HEK293 (cell line): ENCODE results near the gene SCYL1.

Experiments used
- CTCF ChIA-PET: fragments of 350-600 bp; formaldehyde crosslinking; extraction: SDS; loops from one replicate; lab custom pipeline; 2021; ENCODE audit warnings: antibody characterized with exemption; lab: Yijun Ruan, JAX
- POLR2A ChIA-PET: fragments of 300-600 bp; formaldehyde crosslinking; extraction: SDS; loops from one replicate; lab custom pipeline; 2020; ENCODE audit warnings: antibody characterized with exemption, inconsistent platforms; lab: Yijun Ruan, JAX
- H3K27ac ChIP-seq: fragments of 200-500 bp; sonication (Bioruptor generic); 2 replicates; pipeline ENCODE4 v1.5.1; 2014; ENCODE audit warnings: low read depth, low read length, control low read depth, inconsistent platforms; ENCODE audit errors: extremely low read depth
- H3K36me3 ChIP-seq, 2 experiments: fragments of 200-500 bp in 1 of 2; sonication (Bioruptor generic) in 1 of 2; 1 replicate in 1 of 2; 2 replicates in 1 of 2; pipeline ENCODE4 v1.5.1; 2014 to 2017; ENCODE audit warnings: inconsistent platforms in 2 of 2, low read length in 2 of 2; ENCODE audit not compliant: control insufficient read depth in 2 of 2, insufficient read depth in 1 of 2
- H3K4me1 ChIP-seq: fragments of 200-500 bp; sonication (Bioruptor generic); 2 replicates; pipeline ENCODE4 v1.5.1; 2014; ENCODE audit warnings: mild to moderate bottlenecking, low read length, inconsistent platforms; ENCODE audit not compliant: control insufficient read depth, insufficient read depth
- H3K4me3 ChIP-seq: 2 replicates; pipeline ENCODE4 v1.5.1; 2011; ENCODE audit warnings: low read depth, mild to moderate bottlenecking, control low read depth, low read length, moderate library complexity
- H3K9me3 ChIP-seq: fragments of 200-500 bp; sonication (Bioruptor generic); 2 replicates; pipeline ENCODE4 v1.5.1; 2014; ENCODE audit warnings: low read depth, low read length, inconsistent platforms; ENCODE audit not compliant: control insufficient read depth, insufficient read depth
- PRDM1 ChIP-seq: fragments of 450-650 bp; formaldehyde crosslinking; IDR thresholded peaks from 2 replicates; pipeline ENCODE4; 2016; ENCODE audit warnings: missing biosample characterization, missing genetic modification characterization
- ZIC2 ChIP-seq: fragments of 450-650 bp; formaldehyde crosslinking; IDR thresholded peaks from 2 replicates; pipeline ENCODE4 v1.5.1; 2016; ENCODE audit warnings: missing biosample characterization, missing genetic modification characterization
- ZNF184 ChIP-seq: fragments of 450-650 bp; IDR thresholded peaks from 2 replicates; pipeline ENCODE4 v1.5.1; 2018; ENCODE audit warnings: missing biosample characterization, mild to moderate bottlenecking, missing genetic modification characterization
- ZNF202 ChIP-seq: fragments of 450-650 bp; formaldehyde crosslinking; IDR thresholded peaks from 2 replicates; pipeline ENCODE4 v1.5.1; 2016; ENCODE audit warnings: missing biosample characterization, missing genetic modification characterization, borderline replicate concordance
- ZNF23 ChIP-seq: fragments of 450-650 bp; formaldehyde crosslinking; IDR thresholded peaks from 2 replicates; pipeline ENCODE4 v1.5.1; 2016; ENCODE audit warnings: missing biosample characterization, missing genetic modification characterization, borderline replicate concordance
- ZNF292 ChIP-seq: fragments of 450-650 bp; formaldehyde crosslinking; IDR thresholded peaks from 2 replicates; pipeline ENCODE4 v1.5.1; 2016; ENCODE audit warnings: low read depth, missing biosample characterization, missing genetic modification characterization, borderline replicate concordance
- ZNF518A ChIP-seq: fragments of 450-650 bp; formaldehyde crosslinking; conservative IDR thresholded peaks from 2 replicates; pipeline ENCODE4 v1.5.1; 2016; ENCODE audit warnings: low read depth, missing biosample characterization, missing genetic modification characterization
- ZNF558 ChIP-seq: fragments of 450-650 bp; formaldehyde crosslinking; IDR thresholded peaks from 2 replicates; pipeline ENCODE4 v1.5.1; 2016; ENCODE audit warnings: missing biosample characterization, missing genetic modification characterization
- ZNF621 ChIP-seq: fragments of 450-650 bp; formaldehyde crosslinking; IDR thresholded peaks from 2 replicates; pipeline ENCODE4 v1.5.1; 2017; ENCODE audit warnings: missing biosample characterization, missing genetic modification characterization
- ZNF692 ChIP-seq: fragments of 450-650 bp; formaldehyde crosslinking; IDR thresholded peaks from 2 replicates; pipeline ENCODE4 v1.5.1; 2016; ENCODE audit warnings: missing biosample characterization, missing genetic modification characterization
- ZNF776 ChIP-seq: fragments of 450-650 bp; formaldehyde crosslinking; IDR thresholded peaks from 2 replicates; pipeline ENCODE4 v1.5.0; 2017; ENCODE audit warnings: missing biosample characterization, missing genetic modification characterization, borderline replicate concordance
- ZSCAN4 ChIP-seq: fragments of 450-650 bp; formaldehyde crosslinking; IDR thresholded peaks from 2 replicates; pipeline ENCODE4 v1.5.1; 2017; ENCODE audit warnings: missing biosample characterization, missing genetic modification characterization

Gene SCYL1

GRCh38 chr11:65532388-65533064 is 7.6 kb downstream of the SCYL1 start (continued):
- TF ChIP-seq ZNF692 (tag by site-specific recombination) = no peak
- TF ChIP-seq ZNF184 (tag by site-specific recombination) = no peak
- TF ChIP-seq ZNF776 (tag by site-specific recombination) = no peak
- TF ChIP-seq PRDM1 = no peak
- TF ChIP-seq ZSCAN4 (tag by site-specific recombination) = no peak
- TF ChIP-seq ZNF292 = no peak
- TF ChIP-seq, all 188 proteins: peak for 0

GRCh38 chr11:65535102-65535501 is 10.2 kb downstream of the SCYL1 start:
- H3K27ac ChIP-seq = no peak overlapping the region
- H3K4me3 ChIP-seq = no peak overlapping the region
- no peaks in the 10 kb centered on the region; the same call in 1 of the 2 replicates for H3K4me1 ChIP-seq
- TF ChIP-seq ZNF23 (tag by site-specific recombination) (no peak), ZNF621 (tag by site-specific recombination) (no peak)
- H3K36me3 ChIP-seq = peaks cover 6 to 87% of the 10 kb centered on the region in 2 experiments; a peak in 2 of 3 replicates
- no peaks in the 10 kb centered on the region for H3K9me3 ChIP-seq
- ChIA-PET CTCF (interaction anchor here (1.5 kb wide), 1 partner anchor 36 kb away, joined by 6 read pairs; no protein-coding TSS in a partner anchor), POLR2A (no interaction called here)

- ChIA-PET POLR2A (interaction anchor here (0.6 to 2.9 kb wide), 9 partner anchors 10 to 515 kb away, joined by 3 to 12 read pairs (median 4); partner anchors contain the start of genes KCNK7, SCYL1 and ZNRD2), CTCF (interaction anchor here (0.5 to 1.5 kb wide), 5 partner anchors 35 to 206 kb away, joined by 3 to 6 read pairs (median 4); no protein-coding TSS in a partner anchor)
- Histone ChIP-seq H3K9me3 (no peaks in the 10 kb centered on the region), H3K4me1 (peaks cover 3% of the 10 kb centered on the region; the same call in 1 of the 2 replicates), H3K4me3 (no peak overlapping the region), H3K27ac (no peak overlapping the region), H3K36me3 (peaks cover 6 to 78% of the 10 kb centered on the region in 2 experiments; a peak in 2 of 3 replicates)
- TF ChIP-seq ZNF518A (tag by site-specific recombination) = no peak
- TF ChIP-seq ZNF558 (tag by site-specific recombination) = no peak
- peak; percentile 31; the same call in 1 of the 2 replicates for TF ChIP-seq ZIC2 (tag by site-specific recombination)
- no peak for TF ChIP-seq ZNF202 (tag by site-specific recombination)
These were observed 11.8 kb downstream of the SCYL1 start for GRCh38 chr11:65536412-65537295.
